Measurements from ENCODE around the gene SLC9A1.

Gene SLC9A1

GRCh38 chr1:27058966-27059669 lies 95.8 kb downstream of the SLC9A1 start:
- DNase-seq, result no peak

- no peak for DNase-seq
These were observed 96.9 kb downstream of the SLC9A1 start for GRCh38 chr1:27057801-27058625.

- no peak for DNase-seq
These were observed 97.5 kb downstream of the SLC9A1 start for GRCh38 chr1:27057389-27057788.

- no peak for DNase-seq
These were observed 100.8 kb downstream of the SLC9A1 start for GRCh38 chr1:27053977-27054753.

- DNase-seq, result no peak
These were observed 102.4 kb downstream of the SLC9A1 start for GRCh38 chr1:27052527-27052926.

GRCh38 chr1:27049607-27050006 lies 105.3 kb downstream of the SLC9A1 start:
- DNase-seq, result no peak

GRCh38 chr1:27049100-27049499 lies 105.8 kb downstream of the SLC9A1 start:
- no peak for DNase-seq

Data from cortex of kidney (tissue), 1 donor.